ENCODE measurements around the gene RIN1. TPM values are rescaled to one million over a fixed set of nuclear protein-coding genes. Genes with fewer than 3 reads are reported as not detected.

Gene RIN1
- total RNA-seq, 1 donor from 2014 or later: 0.56 TPM

- H3K4me3 Mint-ChIP-seq: peak overlapping the region; percentile 74
- Histone ChIP-seq H4K20me1 (ENCODE audit: low read depth) (no peaks in the 10 kb centered on the region), H3K79me2 (ENCODE audit: low read depth) (no peaks in the 10 kb centered on the region), H3K4me2 (no peak overlapping the region), H2AFZ (replicated peaks) (no peak overlapping the region), H3F3A (ENCODE audit: low read depth) (peaks cover 34% of the 10 kb centered on the region), H3K4me1 (peaks cover 28% of the 10 kb centered on the region), H3K9ac (no peak overlapping the region), H3K27me3 (peaks cover 24% of the 10 kb centered on the region), H3K27ac (no peak overlapping the region), H3K9me3 (ENCODE audit: low read depth) (no peaks in the 10 kb centered on the region), H3K36me3 (no peaks in the 10 kb centered on the region), H3K4me3 (no peak overlapping the region)
- H3K27ac Mint-ChIP-seq: peak overlapping the region; percentile 92
- H3K27me3 Mint-ChIP-seq (ENCODE audit: insufficient read depth, low read depth): peaks cover 12% of the 10 kb centered on the region
- TF ChIP-seq EZH2 (IDR thresholded peaks at IDR 0.05) (no peak), EZH2phosphoT487 (IDR thresholded peaks at IDR 0.05) (no peak), CTCF (IDR thresholded peaks at IDR 0.05) (no peak)
- peaks cover 41% of the 10 kb centered on the region for H3K4me1 Mint-ChIP-seq
- peaks cover 2% of the 10 kb centered on the region for H3K9me3 Mint-ChIP-seq
- DNase-seq (ENCODE audit: low spot score): no peak
- no peaks in the 10 kb centered on the region for H3K36me3 Mint-ChIP-seq
Observed at GRCh38 chr11:66314186-66314501, 22.1 kb downstream of the RIN1 start.

GRCh38 chr11:66313321-66314185 is 22.7 kb downstream of the RIN1 start:
- DNase-seq (ENCODE audit: low spot score): peak; percentile 85

GRCh38 chr11:66312549-66313320 is 23.5 kb downstream of the RIN1 start:
- H3K36me3 ChIP-seq: no peaks in the 10 kb centered on the region
- H3K4me3 ChIP-seq: peak overlapping the region; percentile 53
- peaks cover 21% of the 10 kb centered on the region for H3K4me1 ChIP-seq
- peaks cover 27% of the 10 kb centered on the region for H3K4me1 Mint-ChIP-seq
- H3K27me3 Mint-ChIP-seq (ENCODE audit: insufficient read depth, low read depth): peaks cover 10% of the 10 kb centered on the region
- H2AFZ ChIP-seq (replicated peaks): peak overlapping the region; percentile 95
- H3K4me3 Mint-ChIP-seq: peak overlapping the region; percentile 91
- H3K4me2 ChIP-seq: peak overlapping the region; percentile 74
- TF ChIP-seq CTCF (IDR thresholded peaks at IDR 0.05): no peak
- no peak for TF ChIP-seq EZH2phosphoT487 (IDR thresholded peaks at IDR 0.05)
- no peak for TF ChIP-seq EZH2 (IDR thresholded peaks at IDR 0.05)
- H3K27ac ChIP-seq: peak overlapping the region; percentile 85
- no peaks in the 10 kb centered on the region for H3K79me2 ChIP-seq (ENCODE audit: low read depth)
- peak; percentile 100 for DNase-seq (ENCODE audit: low spot score)
- peaks cover 24% of the 10 kb centered on the region for H3K27me3 ChIP-seq
- no peaks in the 10 kb centered on the region for H3K9me3 ChIP-seq (ENCODE audit: low read depth)
- peak overlapping the region; percentile 93 for H3K27ac Mint-ChIP-seq
- H3F3A ChIP-seq (ENCODE audit: low read depth): peaks cover 34% of the 10 kb centered on the region
- H4K20me1 ChIP-seq (ENCODE audit: low read depth): no peaks in the 10 kb centered on the region
- H3K36me3 Mint-ChIP-seq: no peaks in the 10 kb centered on the region
- no peak overlapping the region for H3K9ac ChIP-seq
- no peaks in the 10 kb centered on the region for H3K9me3 Mint-ChIP-seq

More at GRCh38 chr11:66313321-66314185, 22.7 kb downstream of the RIN1 start:
- H3K4me1 ChIP-seq: peaks cover 28% of the 10 kb centered on the region
- Mint-ChIP-seq H3K9me3 (no peaks in the 10 kb centered on the region), H3K27me3 (ENCODE audit: insufficient read depth, low read depth) (peaks cover 10% of the 10 kb centered on the region), H3K36me3 (no peaks in the 10 kb centered on the region), H3K4me1 (peaks cover 35% of the 10 kb centered on the region), H3K4me3 (peak overlapping the region; percentile 91), H3K27ac (peak overlapping the region; percentile 92)
- TF ChIP-seq EZH2 (IDR thresholded peaks at IDR 0.05): no peak
- no peak for TF ChIP-seq EZH2phosphoT487 (IDR thresholded peaks at IDR 0.05)
- TF ChIP-seq CTCF (IDR thresholded peaks at IDR 0.05): peak; percentile 57
- H3K36me3 ChIP-seq: no peaks in the 10 kb centered on the region
- H3K4me3 ChIP-seq: peak overlapping the region; percentile 43
- H3K79me2 ChIP-seq (ENCODE audit: low read depth): no peaks in the 10 kb centered on the region
- no peak overlapping the region for H3K9ac ChIP-seq
- H3F3A ChIP-seq (ENCODE audit: low read depth): peaks cover 34% of the 10 kb centered on the region
- H3K4me2 ChIP-seq: peak overlapping the region; percentile 70
- peaks cover 24% of the 10 kb centered on the region for H3K27me3 ChIP-seq
- H3K27ac ChIP-seq: peak overlapping the region; percentile 85
- no peaks in the 10 kb centered on the region for H3K9me3 ChIP-seq (ENCODE audit: low read depth)
- H2AFZ ChIP-seq (replicated peaks): peak overlapping the region; percentile 58
- H4K20me1 ChIP-seq (ENCODE audit: low read depth): no peaks in the 10 kb centered on the region
